ENCODE results near the gene RPS6KC1.

The RPS6KC1 gene

GRCh38 chr1:213051127-213051880, at the start of gene RPS6KC1:
RPS6KC1 (plus strand) TSS chr1:213051241; CDS start chr1:213051405, 164 bp downstream.
- ChIA-PET CTCF (interaction anchor here (0.7 to 2.0 kb wide), 3 partner anchors 19 to 44 kb away, joined by 3 to 8 read pairs (median 3); no protein-coding TSS in a partner anchor), POLR2A (no interaction called here)
- no peak for TF ChIP-seq CTCF (IDR thresholded peaks at IDR 0.05; ENCODE audit: control extremely low read depth, extremely low read depth, low read depth, missing control alignments)
- peak; percentile 93 for DNase-seq (ENCODE audit: extremely low spot score)

GRCh38 chr1:213003256-213003655, 47.8 kb upstream of the RPS6KC1 start:
- DNase-seq (ENCODE audit: extremely low spot score): no peak
- CTCF ChIA-PET: interaction anchor here (0.8 to 3.8 kb wide), 13 partner anchors 8 to 526 kb away, joined by 3 to 25 read pairs (median 4); no protein-coding TSS in a partner anchor

GRCh38 chr1:213008564-213008963, 42.5 kb upstream of the RPS6KC1 start:
- DNase-seq (ENCODE audit: extremely low spot score): peak; percentile 29
- CTCF ChIA-PET: no interaction called here
- POLR2A ChIA-PET: no interaction called here
- TF ChIP-seq CTCF (IDR thresholded peaks at IDR 0.05; ENCODE audit: control extremely low read depth, extremely low read depth, low read depth, missing control alignments): no peak

More at GRCh38 chr1:213003256-213003655, 47.8 kb upstream of the RPS6KC1 start:
- TF ChIP-seq CTCF (IDR thresholded peaks at IDR 0.05; ENCODE audit: control extremely low read depth, extremely low read depth, low read depth, missing control alignments): no peak
- POLR2A ChIA-PET: no interaction called here

GRCh38 chr1:213014642-213015041, 36.4 kb upstream of the RPS6KC1 start:
- ChIA-PET POLR2A (no interaction called here), CTCF (interaction anchor here (0.7 to 1.3 kb wide), 2 partner anchors 19 to 38 kb away, joined by 3 read pairs; no protein-coding TSS in a partner anchor)
- TF ChIP-seq CTCF (IDR thresholded peaks at IDR 0.05; ENCODE audit: control extremely low read depth, extremely low read depth, low read depth, missing control alignments): no peak
- no peak for DNase-seq (ENCODE audit: extremely low spot score)

- CTCF ChIA-PET: interaction anchor here (0.7 to 1.3 kb wide), 2 partner anchors 20 to 39 kb away, joined by 3 read pairs; no protein-coding TSS in a partner anchor
- POLR2A ChIA-PET: no interaction called here
- TF ChIP-seq CTCF (IDR thresholded peaks at IDR 0.05; ENCODE audit: control extremely low read depth, extremely low read depth, low read depth, missing control alignments): no peak
- peak; percentile 94 for DNase-seq (ENCODE audit: extremely low spot score)
These were observed 35.7 kb upstream of the RPS6KC1 start, which contains the start of gene ANGEL2 for GRCh38 chr1:213015099-213016050. ANGEL2 (minus strand) TSS chr1:213015867; CDS start chr1:213015671, 196 bp downstream.
